ENCODE measurements around the gene MIPOL1. TPM values are rescaled to one million over a fixed set of nuclear protein-coding genes. Genes with fewer than 3 reads are reported as not detected.

MIPOL1 gene
- total RNA-seq, 1 donor from 2014 or later, result 24.8 TPM

- TF ChIP-seq POLR2AphosphoS5 (IDR thresholded peaks at IDR 0.05; ENCODE audit: insufficient read depth in 1 of 2, low read depth in 1 of 2) (no peak), CTCF (IDR thresholded peaks at IDR 0.05) (no peak), POLR2A (IDR thresholded peaks at IDR 0.05) (no peak)
- no peak overlapping the region for H3K4me3 ChIP-seq
- intact Hi-C loops (cut with DNase I), result no loop called here
- no peak overlapping the region for H3K27ac ChIP-seq
- H3K4me1 ChIP-seq, result no peaks in the 10 kb centered on the region
- H3K9me3 ChIP-seq, result no peaks in the 10 kb centered on the region
- H3K27me3 ChIP-seq, result no peaks in the 10 kb centered on the region
- DNase-seq (ENCODE audit: extremely low spot score in 2 of 2), result no peak
- H3K36me3 ChIP-seq, result no peaks in the 10 kb centered on the region
These were observed 142.6 kb downstream of the MIPOL1 start for GRCh38 chr14:37340353-37340752.

- H3K4me3 ChIP-seq, result no peak overlapping the region
- H3K4me1 ChIP-seq, result no peaks in the 10 kb centered on the region
- TF ChIP-seq POLR2A (IDR thresholded peaks at IDR 0.05) (no peak), CTCF (IDR thresholded peaks at IDR 0.05) (no peak), POLR2AphosphoS5 (IDR thresholded peaks at IDR 0.05; ENCODE audit: insufficient read depth in 1 of 2, low read depth in 1 of 2) (no peak)
- H3K36me3 ChIP-seq, result no peaks in the 10 kb centered on the region
- intact Hi-C loops (cut with DNase I), result no loop called here
- no peak overlapping the region for H3K27ac ChIP-seq
- no peak for DNase-seq (ENCODE audit: extremely low spot score in 2 of 2)
- no peaks in the 10 kb centered on the region for H3K9me3 ChIP-seq
- no peaks in the 10 kb centered on the region for H3K27me3 ChIP-seq
These were observed 145.8 kb downstream of the MIPOL1 start for GRCh38 chr14:37343307-37344094.

- no peak overlapping the region for H3K27ac ChIP-seq
- no peak for TF ChIP-seq POLR2AphosphoS5 (IDR thresholded peaks at IDR 0.05; ENCODE audit: insufficient read depth in 1 of 2, low read depth in 1 of 2)
- no peak for TF ChIP-seq CTCF (IDR thresholded peaks at IDR 0.05)
- TF ChIP-seq POLR2A (IDR thresholded peaks at IDR 0.05), result no peak
- H3K27me3 ChIP-seq, result no peaks in the 10 kb centered on the region
- no peak for DNase-seq (ENCODE audit: extremely low spot score in 2 of 2)
- H3K4me3 ChIP-seq, result no peak overlapping the region
- no peaks in the 10 kb centered on the region for H3K9me3 ChIP-seq
- peaks cover 0 to 7% of the 10 kb centered on the region in 2 donors for H3K36me3 ChIP-seq
- intact Hi-C loops (cut with DNase I), result no loop called here
- no peaks in the 10 kb centered on the region for H3K4me1 ChIP-seq
These were observed 165.9 kb downstream of the MIPOL1 start for GRCh38 chr14:37363661-37364060.

GRCh38 chr14:37369425-37369824 is 171.7 kb downstream of the MIPOL1 start:
- no peaks in the 10 kb centered on the region for H3K27me3 ChIP-seq
- DNase-seq (ENCODE audit: extremely low spot score in 2 of 2), result no peak
- intact Hi-C loops (cut with DNase I), result no loop called here
- TF ChIP-seq CTCF (IDR thresholded peaks at IDR 0.05) (no peak), POLR2A (IDR thresholded peaks at IDR 0.05) (no peak), POLR2AphosphoS5 (IDR thresholded peaks at IDR 0.05; ENCODE audit: insufficient read depth in 1 of 2, low read depth in 1 of 2) (no peak)
- H3K4me3 ChIP-seq, result no peak overlapping the region
- H3K27ac ChIP-seq, result no peak overlapping the region
- H3K9me3 ChIP-seq, result no peaks in the 10 kb centered on the region
- no peaks in the 10 kb centered on the region for H3K36me3 ChIP-seq
- no peaks in the 10 kb centered on the region for H3K4me1 ChIP-seq

GRCh38 chr14:37375566-37375965 is 177.8 kb downstream of the MIPOL1 start:
- no peaks in the 10 kb centered on the region for H3K4me1 ChIP-seq
- H3K27me3 ChIP-seq, result no peaks in the 10 kb centered on the region
- intact Hi-C loops (cut with DNase I), result no loop called here
- no peak for TF ChIP-seq POLR2AphosphoS5 (IDR thresholded peaks at IDR 0.05; ENCODE audit: insufficient read depth in 1 of 2, low read depth in 1 of 2)
- TF ChIP-seq POLR2A (IDR thresholded peaks at IDR 0.05), result no peak
- no peak for TF ChIP-seq CTCF (IDR thresholded peaks at IDR 0.05)
- H3K4me3 ChIP-seq, result no peak overlapping the region
- no peak overlapping the region for H3K27ac ChIP-seq
- no peak for DNase-seq (ENCODE audit: extremely low spot score in 2 of 2)
- no peaks in the 10 kb centered on the region for H3K9me3 ChIP-seq
- H3K36me3 ChIP-seq, result no peaks in the 10 kb centered on the region

All from vagina (tissue), 2 donors.